ENCODE measurements around the gene PTPRE. TPM values are rescaled to one million over a fixed set of nuclear protein-coding genes. Genes with fewer than 3 reads are reported as not detected.

PTPRE gene
- total RNA-seq, 1 donor from 2014 or later = 2.6 TPM

DNA sequence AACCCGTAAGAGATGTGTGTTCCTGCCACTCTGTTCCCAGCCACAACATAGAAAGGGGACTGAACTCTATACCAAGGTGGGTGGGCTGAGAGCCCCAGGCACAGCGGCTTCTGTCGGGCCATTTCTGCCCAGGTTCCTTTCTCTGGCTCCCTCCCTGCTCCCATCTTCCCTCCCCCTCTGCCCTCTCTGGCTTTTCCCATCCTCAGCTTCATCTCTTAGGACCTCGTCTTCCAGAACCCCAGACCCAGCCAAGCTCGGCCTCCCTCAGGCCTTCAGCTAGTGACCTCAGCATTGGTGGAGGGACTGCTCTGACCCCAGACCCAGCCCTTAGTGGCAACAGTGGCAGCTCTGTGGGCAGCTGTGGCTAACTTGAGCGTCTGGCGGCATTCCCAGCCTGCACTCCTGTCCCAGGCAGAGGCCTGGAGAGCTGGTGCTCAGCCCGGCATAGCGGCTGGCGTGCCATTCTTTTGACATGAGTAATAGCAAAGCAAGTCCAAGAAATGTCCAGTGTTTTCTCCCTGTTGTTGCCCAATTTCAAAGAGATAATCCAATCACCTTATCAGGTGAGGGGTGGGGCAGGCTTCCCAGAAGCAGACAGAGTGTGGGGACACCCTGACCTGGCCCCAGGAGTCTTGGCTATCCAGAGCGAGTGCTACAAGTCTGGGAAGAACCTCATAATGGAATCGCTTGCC is 15.9 kb downstream of the PTPRE start:
- Mint-ChIP-seq H3K4me1 (peaks cover 2% of the 10 kb centered on the region), H3K4me3 (no peak overlapping the region)

DNA sequence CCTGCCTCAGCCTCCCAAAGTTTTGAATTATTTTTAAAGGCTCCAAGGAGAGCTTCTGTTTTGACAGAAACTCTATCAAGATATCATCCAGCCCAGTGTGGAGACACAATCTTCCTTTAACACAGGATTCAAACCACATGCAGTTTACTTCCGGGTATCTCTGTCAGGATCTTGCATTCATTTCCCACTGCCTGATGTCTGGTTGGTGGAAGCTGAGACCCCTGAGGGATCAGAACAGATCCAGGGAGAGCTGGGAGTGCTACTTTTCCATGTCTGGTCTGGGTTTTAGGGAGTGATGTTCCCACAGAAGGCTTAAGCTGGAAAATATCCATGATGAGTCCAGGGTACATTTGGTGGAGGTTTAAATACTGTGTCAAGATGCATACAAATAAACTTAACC is 16.7 kb downstream of the PTPRE start:
- no peak overlapping the region for H3K27ac Mint-ChIP-seq
- no peaks in the 10 kb centered on the region for H3K27me3 Mint-ChIP-seq (ENCODE audit: low read depth)
- H3K9me3 Mint-ChIP-seq = no peaks in the 10 kb centered on the region
- TF ChIP-seq, protein P1, sequence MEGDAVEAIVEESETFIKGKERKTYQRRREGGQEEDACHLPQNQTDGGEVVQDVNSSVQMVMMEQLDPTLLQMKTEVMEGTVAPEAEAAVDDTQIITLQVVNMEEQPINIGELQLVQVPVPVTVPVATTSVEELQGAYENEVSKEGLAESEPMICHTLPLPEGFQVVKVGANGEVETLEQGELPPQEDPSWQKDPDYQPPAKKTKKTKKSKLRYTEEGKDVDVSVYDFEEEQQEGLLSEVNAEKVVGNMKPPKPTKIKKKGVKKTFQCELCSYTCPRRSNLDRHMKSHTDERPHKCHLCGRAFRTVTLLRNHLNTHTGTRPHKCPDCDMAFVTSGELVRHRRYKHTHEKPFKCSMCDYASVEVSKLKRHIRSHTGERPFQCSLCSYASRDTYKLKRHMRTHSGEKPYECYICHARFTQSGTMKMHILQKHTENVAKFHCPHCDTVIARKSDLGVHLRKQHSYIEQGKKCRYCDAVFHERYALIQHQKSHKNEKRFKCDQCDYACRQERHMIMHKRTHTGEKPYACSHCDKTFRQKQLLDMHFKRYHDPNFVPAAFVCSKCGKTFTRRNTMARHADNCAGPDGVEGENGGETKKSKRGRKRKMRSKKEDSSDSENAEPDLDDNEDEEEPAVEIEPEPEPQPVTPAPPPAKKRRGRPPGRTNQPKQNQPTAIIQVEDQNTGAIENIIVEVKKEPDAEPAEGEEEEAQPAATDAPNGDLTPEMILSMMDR (IDR thresholded peaks at IDR 0.05; ENCODE audit: unreplicated experiment) = no peak
- H3K4me1 Mint-ChIP-seq = peaks cover 10% of the 10 kb centered on the region
- DNase-seq (ENCODE audit: low spot score in 2 of 2, unreplicated experiment in 2 of 2) = no peak
- H3K4me3 Mint-ChIP-seq = no peak overlapping the region
- no peaks in the 10 kb centered on the region for H3K36me3 Mint-ChIP-seq

More for the DNA sequence above, 15.9 kb downstream of the PTPRE start:
- TF ChIP-seq, protein P1 (IDR thresholded peaks at IDR 0.05; ENCODE audit: unreplicated experiment) = no peak
- H3K9me3 Mint-ChIP-seq = no peaks in the 10 kb centered on the region
- no peak for DNase-seq (ENCODE audit: low spot score in 2 of 2, unreplicated experiment in 2 of 2)
- H3K36me3 Mint-ChIP-seq = no peaks in the 10 kb centered on the region
- no peaks in the 10 kb centered on the region for H3K27me3 Mint-ChIP-seq (ENCODE audit: low read depth)
- no peak overlapping the region for H3K27ac Mint-ChIP-seq

DNA sequence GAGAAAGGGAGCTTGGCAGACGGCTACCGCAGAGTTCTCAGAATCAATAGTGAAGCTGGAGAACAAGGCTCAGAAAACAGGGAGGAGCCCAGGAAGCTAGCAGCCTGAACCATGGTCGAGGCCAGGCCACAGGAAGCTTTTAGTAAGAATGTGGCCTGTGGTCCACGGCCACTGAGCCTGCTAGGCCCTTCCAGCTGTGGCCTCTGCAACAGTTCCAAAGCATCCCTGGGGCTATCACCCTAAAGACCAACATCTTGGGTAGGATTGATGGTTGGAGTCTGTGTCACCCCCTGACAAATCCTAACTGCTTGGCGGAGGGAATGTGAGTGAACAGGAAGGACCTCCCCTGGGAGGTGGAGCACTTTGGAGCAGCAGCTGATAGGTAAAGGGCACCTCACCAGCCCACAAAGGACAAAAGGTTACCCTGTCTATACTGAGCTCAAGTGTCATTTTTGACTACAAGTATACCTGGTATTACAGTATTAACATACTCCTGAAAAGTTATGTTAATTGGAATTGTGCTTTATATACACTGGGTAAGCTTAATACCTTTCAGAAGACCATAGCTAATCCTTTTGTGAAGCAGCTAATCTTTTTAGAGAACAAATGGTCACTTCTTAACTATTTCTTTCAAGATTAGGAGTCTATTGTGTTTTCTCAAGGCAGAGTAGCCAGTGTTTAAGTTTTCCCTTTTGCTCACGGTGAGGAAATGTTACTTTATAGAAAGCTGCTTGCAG is 18.7 kb downstream of the PTPRE start:
- DNase-seq (ENCODE audit: low spot score in 2 of 2, unreplicated experiment in 2 of 2) = no peak
- H3K4me1 Mint-ChIP-seq = peaks cover 11% of the 10 kb centered on the region
- H3K27me3 Mint-ChIP-seq (ENCODE audit: low read depth) = no peaks in the 10 kb centered on the region
- H3K36me3 Mint-ChIP-seq = no peaks in the 10 kb centered on the region
- no peak overlapping the region for H3K27ac Mint-ChIP-seq
- TF ChIP-seq, protein P1 (IDR thresholded peaks at IDR 0.05; ENCODE audit: unreplicated experiment) = no peak
- H3K9me3 Mint-ChIP-seq = peaks cover 4% of the 10 kb centered on the region
- no peak overlapping the region for H3K4me3 Mint-ChIP-seq

DNA sequence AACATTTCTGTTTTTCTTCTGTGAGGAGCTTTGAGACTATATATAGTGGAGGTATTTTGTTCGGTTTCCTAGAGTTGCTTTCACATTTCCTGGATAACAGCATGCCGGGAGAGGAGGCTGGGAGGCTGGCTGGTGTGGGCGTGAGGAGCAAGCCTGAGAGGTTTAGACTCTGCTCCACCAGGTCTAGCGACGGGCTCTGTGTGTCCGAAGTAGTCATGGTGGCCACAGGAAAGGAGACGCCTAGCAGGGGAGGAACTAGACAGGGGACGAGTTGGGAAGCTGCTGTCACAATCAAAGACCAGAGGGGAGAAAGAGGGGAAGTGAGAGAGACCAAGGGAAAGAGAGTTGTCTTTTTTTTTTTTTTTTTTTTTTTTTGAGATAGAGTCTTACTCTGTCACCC is 19.6 kb downstream of the PTPRE start:
- Mint-ChIP-seq H3K27me3 (ENCODE audit: low read depth) (no peaks in the 10 kb centered on the region), H3K9me3 (peaks cover 4% of the 10 kb centered on the region), H3K4me1 (peaks cover 11% of the 10 kb centered on the region), H3K36me3 (no peaks in the 10 kb centered on the region), H3K4me3 (no peak overlapping the region), H3K27ac (no peak overlapping the region)
- TF ChIP-seq, protein P1 (IDR thresholded peaks at IDR 0.05; ENCODE audit: unreplicated experiment) = no peak
- DNase-seq (ENCODE audit: low spot score in 2 of 2, unreplicated experiment in 2 of 2) = no peak

DNA sequence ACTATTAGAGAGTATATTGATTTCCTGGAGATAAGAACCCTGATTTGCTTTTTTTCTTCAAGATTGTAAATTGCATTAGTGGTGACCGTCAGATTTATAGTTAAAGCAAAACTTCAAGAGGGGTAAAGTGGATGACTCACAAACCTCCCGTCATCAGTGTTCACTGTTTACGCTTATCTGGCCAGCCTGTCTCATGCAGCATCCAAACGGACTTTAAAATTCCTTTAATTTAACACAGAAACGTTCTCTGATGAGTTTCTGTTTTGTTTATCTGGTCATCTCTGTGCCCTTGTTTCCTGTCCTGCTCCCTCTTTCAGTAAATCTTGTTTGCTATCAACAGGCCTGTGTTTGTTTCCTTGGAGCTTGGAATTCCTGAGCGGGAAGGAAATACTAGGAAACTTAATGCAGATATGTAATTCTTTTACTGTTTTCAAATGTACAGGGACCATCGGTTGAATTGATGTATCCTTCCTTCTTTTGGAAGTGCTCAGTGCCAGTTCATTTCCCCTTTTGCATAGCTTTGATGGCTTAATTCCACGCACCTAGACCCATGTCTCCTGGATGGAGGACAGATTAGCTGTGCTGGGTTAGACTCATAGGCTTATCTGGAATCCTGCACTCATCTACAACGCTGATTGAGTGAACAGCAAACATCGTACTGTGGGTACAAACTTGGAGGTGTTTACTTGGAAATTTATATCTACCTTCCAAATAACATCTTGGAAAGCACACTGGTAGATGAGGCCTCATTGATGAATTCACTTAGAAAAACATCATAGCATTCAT is 21.3 kb downstream of the PTPRE start:
- TF ChIP-seq, protein P1 (IDR thresholded peaks at IDR 0.05; ENCODE audit: unreplicated experiment) = no peak
- DNase-seq (ENCODE audit: low spot score in 2 of 2, unreplicated experiment in 2 of 2) = no peak
- peaks cover 8% of the 10 kb centered on the region for H3K9me3 Mint-ChIP-seq
- H3K4me3 Mint-ChIP-seq = no peak overlapping the region
- no peaks in the 10 kb centered on the region for H3K27me3 Mint-ChIP-seq (ENCODE audit: low read depth)
- no peaks in the 10 kb centered on the region for H3K36me3 Mint-ChIP-seq
- H3K4me1 Mint-ChIP-seq = peaks cover 11% of the 10 kb centered on the region
- peak overlapping the region; percentile 55 for H3K27ac Mint-ChIP-seq

All from mesothelial cell of epicardium (in vitro differentiated cells).